ENCODE measurements around the gene NTF4. TPM values are rescaled to one million over a fixed set of nuclear protein-coding genes. Genes with fewer than 3 reads are reported as not detected.
A peak's percentile ranks its signal among the peaks of the same experiment; 100 is the strongest.

Gene NTF4
- total RNA-seq, 1 experiment from 2014 or later: 0.18 TPM

GRCh38 chr19:49109051-49109450 lies 44.4 kb upstream of the NTF4 start:
- BruUV-seq (replicated peaks): no TSS peak
- TF ChIP-seq, protein P1, sequence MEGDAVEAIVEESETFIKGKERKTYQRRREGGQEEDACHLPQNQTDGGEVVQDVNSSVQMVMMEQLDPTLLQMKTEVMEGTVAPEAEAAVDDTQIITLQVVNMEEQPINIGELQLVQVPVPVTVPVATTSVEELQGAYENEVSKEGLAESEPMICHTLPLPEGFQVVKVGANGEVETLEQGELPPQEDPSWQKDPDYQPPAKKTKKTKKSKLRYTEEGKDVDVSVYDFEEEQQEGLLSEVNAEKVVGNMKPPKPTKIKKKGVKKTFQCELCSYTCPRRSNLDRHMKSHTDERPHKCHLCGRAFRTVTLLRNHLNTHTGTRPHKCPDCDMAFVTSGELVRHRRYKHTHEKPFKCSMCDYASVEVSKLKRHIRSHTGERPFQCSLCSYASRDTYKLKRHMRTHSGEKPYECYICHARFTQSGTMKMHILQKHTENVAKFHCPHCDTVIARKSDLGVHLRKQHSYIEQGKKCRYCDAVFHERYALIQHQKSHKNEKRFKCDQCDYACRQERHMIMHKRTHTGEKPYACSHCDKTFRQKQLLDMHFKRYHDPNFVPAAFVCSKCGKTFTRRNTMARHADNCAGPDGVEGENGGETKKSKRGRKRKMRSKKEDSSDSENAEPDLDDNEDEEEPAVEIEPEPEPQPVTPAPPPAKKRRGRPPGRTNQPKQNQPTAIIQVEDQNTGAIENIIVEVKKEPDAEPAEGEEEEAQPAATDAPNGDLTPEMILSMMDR (conservative IDR thresholded peaks at IDR 0.05; ENCODE audit: low read depth, low read length): no peak
- TF ChIP-seq EZH2 (IDR thresholded peaks at IDR 0.05; ENCODE audit: low read length, unreplicated experiment) (no peak), EZH2phosphoT487 (IDR thresholded peaks at IDR 0.05; ENCODE audit: borderline replicate concordance, low read length) (no peak)
- Histone ChIP-seq H2AFZ (ENCODE audit: low read length) (no peak overlapping the region), H3K4me1 (ENCODE audit: insufficient read depth, low read length) (0 out of 2 replicates have a peak, but pooled peaks cover 4% of the 10 kb centered on the region), H3K36me3 (ENCODE audit: low read depth, low read length) (peaks cover 21% of the 10 kb centered on the region), H3K9ac (ENCODE audit: low read length) (no peak overlapping the region), H3K9me3 (ENCODE audit: low read length) (no peaks in the 10 kb centered on the region), H4K20me1 (ENCODE audit: low read length) (no peaks in the 10 kb centered on the region), H3K27ac (ENCODE audit: low read length) (no peak overlapping the region), H3K27me3 (ENCODE audit: low read length) (no peaks in the 10 kb centered on the region), H3F3A (ENCODE audit: low read length, unreplicated experiment) (no peaks in the 10 kb centered on the region), H3K4me2 (ENCODE audit: low read length) (no peak overlapping the region), H3K4me3 (ENCODE audit: low read length) (no peak overlapping the region), H3K79me2 (ENCODE audit: low read length) (no peaks in the 10 kb centered on the region), H3K9me2 (replicated peaks; ENCODE audit: low read length) (no peaks in the 10 kb centered on the region)
- no peak for ATAC-seq
- POLR2A ChIA-PET (ENCODE audit: unreplicated experiment): no interaction called here
- CTCF ChIA-PET: no interaction called here
- DNase-seq: no peak
- intact Hi-C loops (cut with micrococcal nuclease): no loop called here

GRCh38 chr19:49107625-49108459 lies 43.2 kb upstream of the NTF4 start:
- Histone ChIP-seq H3K9me3 (ENCODE audit: low read length) (no peaks in the 10 kb centered on the region), H3K27ac (ENCODE audit: low read length) (no peak overlapping the region), H3K9ac (ENCODE audit: low read length) (no peak overlapping the region), H3F3A (ENCODE audit: low read length, unreplicated experiment) (no peaks in the 10 kb centered on the region), H2AFZ (ENCODE audit: low read length) (no peak overlapping the region), H3K4me3 (ENCODE audit: low read length) (no peak overlapping the region), H3K4me1 (ENCODE audit: insufficient read depth, low read length) (no peaks in the 10 kb centered on the region), H3K4me2 (ENCODE audit: low read length) (no peak overlapping the region), H3K9me2 (replicated peaks; ENCODE audit: low read length) (no peaks in the 10 kb centered on the region), H3K36me3 (ENCODE audit: low read depth, low read length) (peaks cover 25% of the 10 kb centered on the region), H3K79me2 (ENCODE audit: low read length) (no peaks in the 10 kb centered on the region), H3K27me3 (ENCODE audit: low read length) (no peaks in the 10 kb centered on the region), H4K20me1 (ENCODE audit: low read length) (no peaks in the 10 kb centered on the region)
- ATAC-seq: no peak
- POLR2A ChIA-PET (ENCODE audit: unreplicated experiment): no interaction called here
- TF ChIP-seq EZH2phosphoT487 (IDR thresholded peaks at IDR 0.05; ENCODE audit: borderline replicate concordance, low read length): no peak
- CTCF ChIA-PET: no interaction called here
- no TSS peak for BruUV-seq (replicated peaks)
- intact Hi-C loops (cut with micrococcal nuclease): no loop called here
- no peak for DNase-seq

- CTCF ChIA-PET: interaction anchor here (1.2 kb wide), 1 partner anchor 9 kb away, joined by 7 read pairs; no protein-coding TSS in a partner anchor
- no peaks in the 10 kb centered on the region for H3K27me3 ChIP-seq (ENCODE audit: low read length)
- H3F3A ChIP-seq (ENCODE audit: low read length, unreplicated experiment): no peaks in the 10 kb centered on the region
- TF ChIP-seq, protein P1 (conservative IDR thresholded peaks at IDR 0.05; ENCODE audit: low read depth, low read length): peak; percentile 80
- TF ChIP-seq EZH2phosphoT487 (IDR thresholded peaks at IDR 0.05; ENCODE audit: borderline replicate concordance, low read length): no peak
- TF ChIP-seq EZH2 (IDR thresholded peaks at IDR 0.05; ENCODE audit: low read length, unreplicated experiment): no peak
- H3K36me3 ChIP-seq (ENCODE audit: low read depth, low read length): peaks cover 26% of the 10 kb centered on the region
- no peak overlapping the region for H3K4me2 ChIP-seq (ENCODE audit: low read length)
- intact Hi-C loops (cut with micrococcal nuclease): no loop called here
- no peaks in the 10 kb centered on the region for H3K79me2 ChIP-seq (ENCODE audit: low read length)
- ATAC-seq: peak; percentile 53; the same call in 1 of the 2 replicates
- H4K20me1 ChIP-seq (ENCODE audit: low read length): no peaks in the 10 kb centered on the region
- H3K4me3 ChIP-seq (ENCODE audit: low read length): no peak overlapping the region
- H3K9ac ChIP-seq (ENCODE audit: low read length): no peak overlapping the region
- H3K9me3 ChIP-seq (ENCODE audit: low read length): no peaks in the 10 kb centered on the region
- H3K9me2 ChIP-seq (replicated peaks; ENCODE audit: low read length): no peaks in the 10 kb centered on the region
- H2AFZ ChIP-seq (ENCODE audit: low read length): no peak overlapping the region
- no TSS peak for BruUV-seq (replicated peaks)
- DNase-seq: peak; percentile 57
- H3K4me1 ChIP-seq (ENCODE audit: insufficient read depth, low read length): no peaks in the 10 kb centered on the region
- H3K27ac ChIP-seq (ENCODE audit: low read length): no peak overlapping the region
- POLR2A ChIA-PET (ENCODE audit: unreplicated experiment): no interaction called here
Measured at GRCh38 chr19:49106648-49107135, 42.1 kb upstream of the NTF4 start.

Data from PC-3 (cell line).